ENCODE measurements around the gene TMEM198.

DNA sequence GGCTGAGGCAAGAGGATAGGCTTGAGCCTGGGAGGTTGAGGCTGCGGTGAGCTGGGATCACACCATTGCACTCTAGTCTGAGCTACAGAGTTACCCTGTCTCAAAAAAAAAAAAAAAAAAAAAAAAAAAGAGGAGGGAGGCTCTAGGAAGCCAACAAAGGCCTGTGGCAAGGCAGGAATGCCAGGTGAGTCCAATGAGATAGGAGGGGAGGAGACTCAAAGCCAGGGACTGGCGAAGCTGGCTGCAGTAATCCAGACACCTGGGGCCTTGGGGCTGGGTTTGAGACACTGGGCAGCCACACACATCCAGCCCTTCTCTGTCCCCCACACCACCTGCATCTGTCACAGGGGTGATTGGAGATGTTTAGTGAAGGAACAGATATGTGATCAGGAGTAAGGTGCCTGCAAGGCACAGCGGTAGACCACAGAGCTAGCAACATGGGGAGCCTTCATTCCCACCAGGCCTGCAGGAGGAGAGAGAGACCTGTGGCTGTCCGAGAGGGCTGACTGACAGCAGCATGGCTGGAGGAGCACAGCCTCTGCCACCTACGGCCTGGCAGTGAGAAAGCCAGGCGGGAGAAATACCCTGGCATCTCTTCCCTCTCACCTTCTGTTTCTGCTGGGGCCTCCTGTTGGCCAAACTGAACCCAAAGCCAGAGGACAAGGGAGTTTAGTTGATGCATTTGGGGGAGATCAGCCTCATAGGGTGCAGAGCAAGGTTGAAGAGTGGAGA, 9.7 kb upstream of the TMEM198 start:
- TF ChIP-seq, protein P1, sequence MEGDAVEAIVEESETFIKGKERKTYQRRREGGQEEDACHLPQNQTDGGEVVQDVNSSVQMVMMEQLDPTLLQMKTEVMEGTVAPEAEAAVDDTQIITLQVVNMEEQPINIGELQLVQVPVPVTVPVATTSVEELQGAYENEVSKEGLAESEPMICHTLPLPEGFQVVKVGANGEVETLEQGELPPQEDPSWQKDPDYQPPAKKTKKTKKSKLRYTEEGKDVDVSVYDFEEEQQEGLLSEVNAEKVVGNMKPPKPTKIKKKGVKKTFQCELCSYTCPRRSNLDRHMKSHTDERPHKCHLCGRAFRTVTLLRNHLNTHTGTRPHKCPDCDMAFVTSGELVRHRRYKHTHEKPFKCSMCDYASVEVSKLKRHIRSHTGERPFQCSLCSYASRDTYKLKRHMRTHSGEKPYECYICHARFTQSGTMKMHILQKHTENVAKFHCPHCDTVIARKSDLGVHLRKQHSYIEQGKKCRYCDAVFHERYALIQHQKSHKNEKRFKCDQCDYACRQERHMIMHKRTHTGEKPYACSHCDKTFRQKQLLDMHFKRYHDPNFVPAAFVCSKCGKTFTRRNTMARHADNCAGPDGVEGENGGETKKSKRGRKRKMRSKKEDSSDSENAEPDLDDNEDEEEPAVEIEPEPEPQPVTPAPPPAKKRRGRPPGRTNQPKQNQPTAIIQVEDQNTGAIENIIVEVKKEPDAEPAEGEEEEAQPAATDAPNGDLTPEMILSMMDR (IDR thresholded peaks at IDR 0.05; ENCODE audit: poor library complexity, severe bottlenecking): no peak
- no peak for TF ChIP-seq EZH2 (IDR thresholded peaks at IDR 0.05; ENCODE audit: borderline replicate concordance, insufficient read depth, low read length, poor library complexity, severe bottlenecking)
- TF ChIP-seq, protein P2, sequence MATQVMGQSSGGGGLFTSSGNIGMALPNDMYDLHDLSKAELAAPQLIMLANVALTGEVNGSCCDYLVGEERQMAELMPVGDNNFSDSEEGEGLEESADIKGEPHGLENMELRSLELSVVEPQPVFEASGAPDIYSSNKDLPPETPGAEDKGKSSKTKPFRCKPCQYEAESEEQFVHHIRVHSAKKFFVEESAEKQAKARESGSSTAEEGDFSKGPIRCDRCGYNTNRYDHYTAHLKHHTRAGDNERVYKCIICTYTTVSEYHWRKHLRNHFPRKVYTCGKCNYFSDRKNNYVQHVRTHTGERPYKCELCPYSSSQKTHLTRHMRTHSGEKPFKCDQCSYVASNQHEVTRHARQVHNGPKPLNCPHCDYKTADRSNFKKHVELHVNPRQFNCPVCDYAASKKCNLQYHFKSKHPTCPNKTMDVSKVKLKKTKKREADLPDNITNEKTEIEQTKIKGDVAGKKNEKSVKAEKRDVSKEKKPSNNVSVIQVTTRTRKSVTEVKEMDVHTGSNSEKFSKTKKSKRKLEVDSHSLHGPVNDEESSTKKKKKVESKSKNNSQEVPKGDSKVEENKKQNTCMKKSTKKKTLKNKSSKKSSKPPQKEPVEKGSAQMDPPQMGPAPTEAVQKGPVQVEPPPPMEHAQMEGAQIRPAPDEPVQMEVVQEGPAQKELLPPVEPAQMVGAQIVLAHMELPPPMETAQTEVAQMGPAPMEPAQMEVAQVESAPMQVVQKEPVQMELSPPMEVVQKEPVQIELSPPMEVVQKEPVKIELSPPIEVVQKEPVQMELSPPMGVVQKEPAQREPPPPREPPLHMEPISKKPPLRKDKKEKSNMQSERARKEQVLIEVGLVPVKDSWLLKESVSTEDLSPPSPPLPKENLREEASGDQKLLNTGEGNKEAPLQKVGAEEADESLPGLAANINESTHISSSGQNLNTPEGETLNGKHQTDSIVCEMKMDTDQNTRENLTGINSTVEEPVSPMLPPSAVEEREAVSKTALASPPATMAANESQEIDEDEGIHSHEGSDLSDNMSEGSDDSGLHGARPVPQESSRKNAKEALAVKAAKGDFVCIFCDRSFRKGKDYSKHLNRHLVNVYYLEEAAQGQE (IDR thresholded peaks at IDR 0.05; ENCODE audit: borderline replicate concordance): no peak
